Endothelial cell (in vitro differentiated cells): ENCODE data around the gene TMEM87A. TPM values are rescaled to one million over a fixed set of nuclear protein-coding genes. Genes with fewer than 3 reads are reported as not detected.

Experiments
- DNase-seq: peaks from one replicate; pipeline ENCODE4 v3.0.0; 2021; ENCODE audit warnings: low spot score
- H3K27ac Mint-ChIP-seq: one replicate; pipeline ENCODE4 v1.8.0; 2021; ENCODE audit warnings: mixed read lengths, inconsistent platforms; ENCODE audit not compliant: unreplicated experiment
- H3K27me3 Mint-ChIP-seq: one replicate; pipeline ENCODE4 v1.8.0; 2021; ENCODE audit warnings: mild to moderate bottlenecking, moderate library complexity, mixed read lengths, inconsistent platforms; ENCODE audit not compliant: unreplicated experiment
- H3K36me3 Mint-ChIP-seq: one replicate; pipeline ENCODE4 v1.8.0; 2021; ENCODE audit warnings: mild to moderate bottlenecking, low read depth, mixed read lengths, inconsistent platforms; ENCODE audit not compliant: unreplicated experiment
- H3K4me1 Mint-ChIP-seq: one replicate; pipeline ENCODE4 v1.8.0; 2021; ENCODE audit warnings: mild to moderate bottlenecking, mixed read lengths, inconsistent platforms; ENCODE audit not compliant: unreplicated experiment
- H3K4me3 Mint-ChIP-seq: one replicate; pipeline ENCODE4 v1.8.0; 2021; ENCODE audit warnings: mild to moderate bottlenecking, mixed read lengths, inconsistent platforms; ENCODE audit not compliant: unreplicated experiment
- H3K9me3 Mint-ChIP-seq: one replicate; pipeline ENCODE4 v1.8.0; 2021; ENCODE audit warnings: mixed read lengths, inconsistent platforms; ENCODE audit not compliant: unreplicated experiment
- total RNA-seq: library from RNA; stranded (reverse); fragmentation: NEBNext Ultra II Directional; extraction: Animal tissue kit (Norgen Biotek cat#: 25700); gene quantifications from one replicate; pipeline ENCODE4 v1.2.1, GENCODE V29; 2021; ENCODE audit not compliant: unreplicated experiment
- TF ChIP-seq, protein P1 (sequence below): fragments of 200-600 bp; sonication (generic); IDR thresholded peaks from one replicate; pipeline ENCODE4 v1.5.0; 2021; ENCODE audit warnings: antibody characterized with exemption; ENCODE audit not compliant: unreplicated experiment

Gene TMEM87A
- total RNA-seq, 1 donor from 2014 or later = 29.1 TPM

DNA sequence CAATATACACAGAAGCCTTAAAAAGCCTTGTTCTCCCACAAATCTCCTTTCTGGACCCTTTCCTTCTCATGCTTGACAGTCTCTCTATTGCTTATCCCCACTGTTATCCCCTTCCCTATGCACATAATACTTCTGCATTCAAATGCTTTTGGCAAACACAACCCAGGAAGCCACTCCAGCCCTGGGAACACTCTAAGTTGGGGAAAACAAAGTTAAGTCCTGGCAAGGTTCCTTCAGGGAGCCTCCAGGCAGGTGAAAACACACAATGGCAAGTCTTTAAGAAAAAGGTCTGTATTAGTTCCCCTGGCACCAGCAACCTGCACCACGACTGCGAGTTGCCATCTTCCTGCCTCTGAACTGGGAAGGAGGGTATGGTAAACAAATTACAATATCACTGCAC lies 19.9 kb downstream of the TMEM87A start:
- TF ChIP-seq, protein P1, sequence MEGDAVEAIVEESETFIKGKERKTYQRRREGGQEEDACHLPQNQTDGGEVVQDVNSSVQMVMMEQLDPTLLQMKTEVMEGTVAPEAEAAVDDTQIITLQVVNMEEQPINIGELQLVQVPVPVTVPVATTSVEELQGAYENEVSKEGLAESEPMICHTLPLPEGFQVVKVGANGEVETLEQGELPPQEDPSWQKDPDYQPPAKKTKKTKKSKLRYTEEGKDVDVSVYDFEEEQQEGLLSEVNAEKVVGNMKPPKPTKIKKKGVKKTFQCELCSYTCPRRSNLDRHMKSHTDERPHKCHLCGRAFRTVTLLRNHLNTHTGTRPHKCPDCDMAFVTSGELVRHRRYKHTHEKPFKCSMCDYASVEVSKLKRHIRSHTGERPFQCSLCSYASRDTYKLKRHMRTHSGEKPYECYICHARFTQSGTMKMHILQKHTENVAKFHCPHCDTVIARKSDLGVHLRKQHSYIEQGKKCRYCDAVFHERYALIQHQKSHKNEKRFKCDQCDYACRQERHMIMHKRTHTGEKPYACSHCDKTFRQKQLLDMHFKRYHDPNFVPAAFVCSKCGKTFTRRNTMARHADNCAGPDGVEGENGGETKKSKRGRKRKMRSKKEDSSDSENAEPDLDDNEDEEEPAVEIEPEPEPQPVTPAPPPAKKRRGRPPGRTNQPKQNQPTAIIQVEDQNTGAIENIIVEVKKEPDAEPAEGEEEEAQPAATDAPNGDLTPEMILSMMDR = no peak
- Mint-ChIP-seq H3K9me3 (peaks cover 8% of the 10 kb centered on the region), H3K4me3 (no peak overlapping the region), H3K27ac (no peak overlapping the region), H3K36me3 (peaks cover 63% of the 10 kb centered on the region), H3K4me1 (no peaks in the 10 kb centered on the region), H3K27me3 (peaks cover 2% of the 10 kb centered on the region)
- DNase-seq = no peak

DNA sequence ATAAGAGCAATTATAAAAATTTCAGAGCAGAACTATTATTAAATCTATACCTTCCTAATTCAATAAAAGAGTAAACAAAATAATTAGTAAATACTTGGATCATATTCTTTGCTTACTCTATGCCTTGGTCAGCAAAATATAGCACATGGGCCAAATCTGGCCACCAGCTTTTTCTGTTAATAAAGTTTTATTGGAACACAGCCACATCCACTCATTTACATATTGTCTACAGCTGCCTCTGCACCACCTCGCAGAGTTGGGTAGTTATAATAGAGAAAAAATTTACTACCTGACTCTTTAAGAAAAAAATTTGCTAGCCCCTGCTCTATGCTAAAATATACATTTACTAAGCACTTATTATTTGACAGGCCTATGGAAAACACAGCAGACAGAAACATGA lies 32.4 kb downstream of the TMEM87A start:
- no peak overlapping the region for H3K4me3 Mint-ChIP-seq
- no peak for DNase-seq
- H3K36me3 Mint-ChIP-seq = peaks cover 6% of the 10 kb centered on the region
- TF ChIP-seq, protein P1 = no peak
- no peaks in the 10 kb centered on the region for H3K9me3 Mint-ChIP-seq
- peaks cover 2% of the 10 kb centered on the region for H3K27me3 Mint-ChIP-seq
- no peaks in the 10 kb centered on the region for H3K4me1 Mint-ChIP-seq
- no peak overlapping the region for H3K27ac Mint-ChIP-seq

DNA sequence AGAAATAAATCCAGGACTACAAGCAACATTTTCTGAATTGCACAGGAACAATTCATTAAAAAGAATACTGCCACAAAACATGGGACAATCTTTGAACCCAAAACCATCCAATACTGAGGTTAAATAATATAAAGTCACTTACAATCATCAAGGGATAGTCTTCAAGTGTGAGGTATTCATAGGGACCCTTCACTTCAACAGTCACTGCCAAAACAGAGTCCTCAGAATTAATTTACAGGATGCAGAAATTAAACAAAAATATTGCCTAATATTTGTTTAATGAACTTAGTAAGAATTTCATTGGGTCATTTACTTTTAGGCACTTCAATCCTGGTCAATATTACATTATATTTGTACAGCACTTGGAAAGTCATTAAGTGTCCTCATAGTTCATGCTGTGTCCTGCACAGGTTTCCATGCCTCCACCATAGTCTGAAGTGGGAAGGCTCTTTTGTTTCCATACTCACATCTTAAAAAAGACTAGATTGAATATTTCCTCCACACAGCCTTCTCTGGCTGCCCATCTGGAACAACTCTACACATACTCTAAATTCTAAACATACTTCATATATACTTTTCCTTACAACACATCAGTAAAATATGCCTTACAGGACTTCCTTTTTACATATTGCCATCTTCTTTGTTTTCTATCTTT lies 33.6 kb downstream of the TMEM87A start:
- Mint-ChIP-seq H3K4me3 (no peak overlapping the region), H3K27me3 (peaks cover 1% of the 10 kb centered on the region), H3K9me3 (no peaks in the 10 kb centered on the region), H3K4me1 (no peaks in the 10 kb centered on the region), H3K27ac (no peak overlapping the region), H3K36me3 (peaks cover 7% of the 10 kb centered on the region)
- DNase-seq = no peak
- TF ChIP-seq, protein P1 = no peak

DNA sequence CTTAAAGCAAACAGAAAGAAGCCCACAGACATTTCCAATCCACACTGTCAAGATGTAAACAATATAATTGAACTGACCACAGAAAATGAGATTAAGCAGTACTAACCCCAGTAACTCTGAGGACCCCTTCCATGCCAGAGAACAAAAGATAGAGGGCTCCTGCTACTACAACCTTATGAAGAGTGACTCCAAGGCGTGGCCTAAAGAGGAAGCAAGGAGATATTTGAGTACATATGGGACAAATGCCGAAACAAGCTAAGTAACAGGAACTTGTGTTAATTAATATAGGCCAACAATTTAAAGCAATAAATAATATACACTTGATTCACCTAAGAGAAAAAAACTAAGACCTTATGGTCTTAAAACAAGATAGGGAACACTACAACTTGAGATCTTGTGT lies 40.1 kb downstream of the TMEM87A start:
- no peak for DNase-seq
- TF ChIP-seq, protein P1 = no peak
- H3K4me1 Mint-ChIP-seq = no peaks in the 10 kb centered on the region
- no peaks in the 10 kb centered on the region for H3K9me3 Mint-ChIP-seq
- H3K4me3 Mint-ChIP-seq = no peak overlapping the region
- H3K36me3 Mint-ChIP-seq = peaks cover 9% of the 10 kb centered on the region
- no peak overlapping the region for H3K27ac Mint-ChIP-seq
- H3K27me3 Mint-ChIP-seq = peaks cover 1% of the 10 kb centered on the region

DNA sequence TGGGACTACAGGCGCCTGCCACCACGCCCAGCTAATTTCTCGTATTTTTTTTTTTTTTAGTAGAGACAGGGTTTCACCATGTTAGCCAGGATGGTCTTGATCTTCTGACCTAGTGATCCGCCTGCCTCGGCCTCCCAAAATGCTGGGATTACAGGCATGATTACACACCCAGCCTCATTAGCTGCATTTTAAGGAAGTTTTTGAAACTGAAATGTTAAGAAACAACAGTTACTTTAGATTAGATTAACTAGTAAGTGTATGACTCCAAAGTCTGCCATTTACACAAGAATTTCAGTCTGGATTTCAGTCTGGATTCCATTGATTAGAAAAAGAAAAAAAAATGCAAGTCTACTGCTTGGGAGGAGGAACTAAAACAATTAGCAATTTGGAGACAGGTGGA lies 40.6 kb downstream of the TMEM87A start:
- Mint-ChIP-seq H3K27ac (no peak overlapping the region), H3K36me3 (peaks cover 9% of the 10 kb centered on the region), H3K9me3 (no peaks in the 10 kb centered on the region), H3K4me1 (no peaks in the 10 kb centered on the region), H3K4me3 (no peak overlapping the region), H3K27me3 (peaks cover 1% of the 10 kb centered on the region)
- TF ChIP-seq, protein P1 = no peak
- no peak for DNase-seq
